Lung (tissue), 12 donors: ENCODE data around the gene TANC1. TPM values are rescaled to one million over a fixed set of nuclear protein-coding genes. Genes with fewer than 3 reads are reported as not detected.

ENCODE experiments used
- ATAC-seq: fragments of 200-7000 bp; cut with Tn5 transposase; one replicate; pipeline ENCODE4 v1.9.1; 2020; ENCODE audit warnings: moderate number of reproducible peaks; ENCODE audit not compliant: insufficient read depth, low FRiP score
- DNase-seq, 3 donors: peaks; one replicate each; pipeline ENCODE4 v3.0.0-alpha.2; 2013 to 2017
- H3K27ac ChIP-seq, 2 donors: one replicate each; pipeline ENCODE4 v1.5.1; 2013; ENCODE audit warnings: mild to moderate bottlenecking in 2 of 2, moderate library complexity in 2 of 2, control low read depth in 1 of 2, inconsistent platforms in 1 of 2, low read depth in 1 of 2, low read length in 1 of 2
- H3K27me3 ChIP-seq, 3 donors: one replicate each; pipeline ENCODE4 v1.5.1; 2013; ENCODE audit warnings: low read length in 2 of 3; ENCODE audit not compliant: control insufficient read depth in 3 of 3, insufficient read depth in 3 of 3
- H3K36me3 ChIP-seq, 4 donors: one replicate each; pipeline ENCODE4 v1.5.1; 2013; ENCODE audit warnings: low read length in 4 of 4, mild to moderate bottlenecking in 1 of 4, moderate library complexity in 1 of 4; ENCODE audit not compliant: control insufficient read depth in 4 of 4, insufficient read depth in 4 of 4
- H3K4me1 ChIP-seq, 5 donors: one replicate each; pipeline ENCODE4 v1.5.1; 2013; ENCODE audit warnings: low read length in 5 of 5, mild to moderate bottlenecking in 2 of 5, moderate library complexity in 1 of 5; ENCODE audit not compliant: control insufficient read depth in 5 of 5, insufficient read depth in 5 of 5
- H3K4me3 ChIP-seq: one replicate; pipeline ENCODE4 v1.5.1; 2013; ENCODE audit warnings: mild to moderate bottlenecking, control low read depth, moderate library complexity
- H3K9ac ChIP-seq, 2 donors: one replicate each; pipeline ENCODE4 v1.5.1; 2013; ENCODE audit warnings: low read length in 2 of 2, control low read depth in 1 of 2; ENCODE audit not compliant: insufficient read depth in 1 of 2
- H3K9me3 ChIP-seq, 4 donors: one replicate each; pipeline ENCODE4 v1.5.1; 2013; ENCODE audit warnings: low read length in 3 of 4, mild to moderate bottlenecking in 1 of 4, moderate library complexity in 1 of 4; ENCODE audit not compliant: control insufficient read depth in 4 of 4, insufficient read depth in 3 of 4
- WGBS, 2 donors: extraction: QIAGEN DNeasy Blood & Tissue Kit; methylation state at CpG; one replicate each; pipeline ENCODE4 v1.1.7; 2013; 5-methylcytosine and 5-hydroxymethylcytosine counted together
- polyA plus RNA-seq, 2 donors: library from polyadenylated mRNA; stranded (reverse); fragments of 200-250 nt; gene quantifications; one replicate each; pipeline ENCODE4 v1.2.1, GENCODE V29; 2013
- total RNA-seq, 2 donors: library from RNA; depleted of rRNA in 1 of 2; stranded (reverse); fragments of >200 nt in 1 of 2; gene quantifications; one replicate each; pipeline ENCODE4 v1.2.1, GENCODE V29; 2014 to 2021
- TF ChIP-seq, protein P1 (sequence below): IDR thresholded peaks from 2 replicates; pipeline ENCODE4 v1.5.1; 2012; ENCODE audit warnings: mild to moderate bottlenecking; ENCODE audit errors: control extremely low read depth, extremely low read depth
- donor health status: control.
- donor health status: control.
- donor health status: Bipolar disorder and iron deficiency.
- donor health status: healthy.
- donor health status: DM: yes; HTN: yes; CAD: no.

The TANC1 gene
- total and polyA plus RNA-seq, 4 donors, result 14.3 to 99.5 (median 37.3) TPM

DNA sequence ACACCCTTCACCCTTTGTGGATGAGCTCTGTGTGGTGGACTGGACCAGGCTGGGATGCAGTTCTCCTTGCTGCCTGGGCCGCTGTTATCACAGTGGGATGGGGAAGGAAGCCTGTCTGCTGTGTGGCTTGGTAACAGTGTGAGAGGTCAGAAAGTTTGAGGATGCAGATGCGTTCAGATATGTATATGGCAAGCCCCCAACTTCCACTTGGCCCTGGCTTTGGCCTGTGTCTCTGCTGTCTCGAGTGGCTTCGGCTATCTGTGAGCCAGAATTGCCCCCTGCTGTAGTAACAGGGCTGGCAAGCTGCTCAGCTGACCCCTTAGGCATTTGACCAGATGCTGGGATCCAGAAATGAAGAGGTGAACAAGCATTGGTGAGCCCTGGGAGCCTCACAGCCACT is 211.3 kb downstream of the TANC1 start:
- Histone ChIP-seq H3K36me3 (peaks cover 12 to 45% (median 38%) of the 10 kb centered on the region in 4 donors), H3K4me3 (no peak overlapping the region), H3K27ac (no peak overlapping the region), H3K9ac (peak overlapping the region in 1 of 2 donors; percentile 0), H3K9me3 (no peaks in the 10 kb centered on the region), H3K4me1 (peaks cover 0 to 7% (median 0%) of the 10 kb centered on the region in 5 donors), H3K27me3 (no peaks in the 10 kb centered on the region)
- DNase-seq (peak in 1 of 3 donors; percentile 12), ATAC-seq (no peak)
- 76 to 88% methylated on average over 4 of the region's 4 CpGs for WGBS, 2 donors
- TF ChIP-seq, protein P1, sequence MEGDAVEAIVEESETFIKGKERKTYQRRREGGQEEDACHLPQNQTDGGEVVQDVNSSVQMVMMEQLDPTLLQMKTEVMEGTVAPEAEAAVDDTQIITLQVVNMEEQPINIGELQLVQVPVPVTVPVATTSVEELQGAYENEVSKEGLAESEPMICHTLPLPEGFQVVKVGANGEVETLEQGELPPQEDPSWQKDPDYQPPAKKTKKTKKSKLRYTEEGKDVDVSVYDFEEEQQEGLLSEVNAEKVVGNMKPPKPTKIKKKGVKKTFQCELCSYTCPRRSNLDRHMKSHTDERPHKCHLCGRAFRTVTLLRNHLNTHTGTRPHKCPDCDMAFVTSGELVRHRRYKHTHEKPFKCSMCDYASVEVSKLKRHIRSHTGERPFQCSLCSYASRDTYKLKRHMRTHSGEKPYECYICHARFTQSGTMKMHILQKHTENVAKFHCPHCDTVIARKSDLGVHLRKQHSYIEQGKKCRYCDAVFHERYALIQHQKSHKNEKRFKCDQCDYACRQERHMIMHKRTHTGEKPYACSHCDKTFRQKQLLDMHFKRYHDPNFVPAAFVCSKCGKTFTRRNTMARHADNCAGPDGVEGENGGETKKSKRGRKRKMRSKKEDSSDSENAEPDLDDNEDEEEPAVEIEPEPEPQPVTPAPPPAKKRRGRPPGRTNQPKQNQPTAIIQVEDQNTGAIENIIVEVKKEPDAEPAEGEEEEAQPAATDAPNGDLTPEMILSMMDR, result no peak

DNA sequence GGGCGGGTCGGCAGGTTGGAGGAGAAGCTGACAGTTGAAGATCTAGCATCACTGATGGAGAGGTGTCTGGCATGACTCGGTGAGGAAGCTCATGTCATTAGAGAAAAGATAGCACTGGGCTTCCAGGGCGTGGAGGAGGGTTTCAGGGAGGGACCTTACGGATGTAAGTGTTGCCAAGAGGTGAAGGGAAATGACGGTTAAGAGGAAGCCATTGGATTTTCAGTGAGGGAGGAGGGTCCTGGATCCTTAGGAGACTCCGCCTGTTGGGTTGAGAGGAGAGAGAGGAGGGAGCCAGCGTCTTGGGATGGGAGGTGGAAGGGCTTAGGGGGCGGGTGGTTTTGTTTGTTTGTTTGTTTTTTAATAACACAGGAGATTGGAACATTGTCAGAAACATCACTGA is 214.9 kb downstream of the TANC1 start:
- TF ChIP-seq, protein P1, result no peak
- peaks cover 0 to 11% (median 0%) of the 10 kb centered on the region in 5 donors for H3K4me1 ChIP-seq
- no peak overlapping the region for H3K4me3 ChIP-seq
- H3K36me3 ChIP-seq, result peaks cover 11 to 42% (median 36%) of the 10 kb centered on the region in 4 donors
- ATAC-seq, result no peak
- H3K27me3 ChIP-seq, result no peaks in the 10 kb centered on the region
- no peak overlapping the region for H3K9ac ChIP-seq
- no peak for DNase-seq
- no peaks in the 10 kb centered on the region for H3K9me3 ChIP-seq
- WGBS, 2 donors, result 88% methylated on average over 9 of the region's 9 CpGs
- no peak overlapping the region for H3K27ac ChIP-seq

DNA sequence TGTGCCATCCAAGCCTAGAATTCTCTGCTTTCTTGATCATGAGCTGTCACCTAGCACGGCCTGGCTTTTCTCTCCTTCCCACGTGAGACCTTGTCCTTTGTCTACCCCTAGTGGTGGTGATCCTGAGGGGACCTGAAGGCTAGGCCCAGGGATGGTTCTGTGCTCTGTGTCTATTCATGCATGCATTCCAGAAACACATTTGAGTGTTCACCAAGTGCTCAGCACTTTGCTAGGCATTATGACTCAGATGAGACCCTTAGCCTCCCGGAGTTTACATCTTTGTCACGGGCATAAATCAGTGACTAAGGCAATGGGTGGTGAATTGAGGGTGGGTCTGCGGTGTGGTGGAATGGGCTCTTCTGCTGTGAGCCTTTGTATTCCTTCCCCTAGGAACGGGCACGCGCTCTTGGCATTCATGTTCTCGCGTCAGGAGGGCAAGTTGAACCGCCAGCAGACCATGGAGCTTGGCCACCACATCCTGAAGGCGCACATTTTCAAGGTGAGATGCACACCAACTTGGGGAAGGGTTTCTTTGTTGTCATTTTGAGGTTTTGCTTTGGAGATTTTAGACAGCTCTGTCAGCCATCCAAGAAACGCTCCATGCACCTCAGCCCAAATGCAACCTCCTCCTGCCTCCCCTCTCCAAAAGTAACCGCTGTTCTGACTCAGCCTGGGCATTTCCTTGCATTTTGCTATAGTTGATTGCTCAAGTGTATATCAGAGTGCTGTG is 217.1 kb downstream of the TANC1 start:
- Histone ChIP-seq H3K36me3 (peaks cover 3 to 34% (median 24%) of the 10 kb centered on the region in 4 donors), H3K4me1 (peaks cover 0 to 11% (median 0%) of the 10 kb centered on the region in 5 donors), H3K27ac (peak overlapping the region in 1 of 2 donors; percentile 64), H3K9ac (no peak overlapping the region), H3K4me3 (no peak overlapping the region), H3K27me3 (no peaks in the 10 kb centered on the region), H3K9me3 (no peaks in the 10 kb centered on the region)
- TF ChIP-seq, protein P1, result no peak
- 78 to 84% methylated on average over 14 of the region's 14 CpGs for WGBS, 2 donors
- DNase-seq, result peak in 2 of 3 donors; percentile 32 to 41
- ATAC-seq, result no peak

DNA sequence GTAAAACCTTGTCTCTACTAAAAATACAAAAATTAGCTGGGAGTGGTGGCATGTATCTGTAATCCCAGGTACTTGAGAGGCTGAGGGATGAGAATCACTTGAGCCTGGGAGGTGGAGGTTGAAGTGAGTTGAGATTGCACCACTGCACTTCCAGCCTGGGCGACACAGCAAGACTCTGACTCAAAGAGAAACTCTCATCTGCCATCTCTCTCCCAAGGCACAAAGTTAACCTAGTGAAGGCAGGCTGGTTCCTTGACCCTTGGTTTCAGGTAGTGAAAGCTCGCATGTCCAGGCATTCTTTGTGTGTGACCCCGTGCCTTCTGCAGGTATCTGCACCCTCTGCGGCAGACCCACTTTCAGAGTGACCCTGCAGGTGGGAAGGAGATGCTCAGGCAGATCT is 218.0 kb downstream of the TANC1 start:
- 88 to 92% methylated on average over 4 of the region's 4 CpGs for WGBS, 2 donors
- TF ChIP-seq, protein P1, result no peak
- no peaks in the 10 kb centered on the region for H3K27me3 ChIP-seq
- no peak for ATAC-seq
- no peaks in the 10 kb centered on the region for H3K9me3 ChIP-seq
- H3K36me3 ChIP-seq, result peaks cover 3 to 36% (median 26%) of the 10 kb centered on the region in 4 donors
- no peak overlapping the region for H3K4me3 ChIP-seq
- DNase-seq, result no peak
- no peak overlapping the region for H3K27ac ChIP-seq
- H3K4me1 ChIP-seq, result peaks cover 0 to 11% (median 0%) of the 10 kb centered on the region in 5 donors
- H3K9ac ChIP-seq, result no peak overlapping the region
